Activated CD8-positive, alpha-beta memory T cell treated with anti-CD3 and anti-CD28 coated beads, Interleukin-2, amount 10 ng/mL, durations not matched to agents 7 days and 5 days (primary cell): ENCODE measurements around the gene AGAP2. TPM values are rescaled to one million over a fixed set of nuclear protein-coding genes. Genes with fewer than 3 reads are reported as not detected.

Experiments
- ATAC-seq: fragments of 150-1000 bp; cut with Tn5 transposase; one replicate; pipeline ENCODE4 v1.10.0; 2021; ENCODE audit warnings: moderate library complexity
- CTCF ChIA-PET: fragments of 350-600 bp; sonication (Branson Sonifier 250); formaldehyde crosslinking; loops from one replicate; lab custom pipeline; 2021; ENCODE audit warnings: antibody characterized with exemption; lab: Charles Lee
- DNase-seq: peaks from one replicate; pipeline ENCODE4 v3.0.0-alpha.2; 2020
- H3K27ac Mint-ChIP-seq: one replicate; pipeline ENCODE4 v1.8.0; 2021; ENCODE audit warnings: mild to moderate bottlenecking, mixed read lengths
- H3K27me3 Mint-ChIP-seq: one replicate; pipeline ENCODE4 v1.8.0; 2021; ENCODE audit warnings: mixed read lengths
- H3K36me3 Mint-ChIP-seq: one replicate; pipeline ENCODE4 v1.8.0; 2021; ENCODE audit warnings: mild to moderate bottlenecking, mixed read lengths
- H3K4me1 Mint-ChIP-seq: one replicate; pipeline ENCODE4 v1.8.0; 2021; ENCODE audit warnings: mixed read lengths
- H3K4me3 Mint-ChIP-seq: one replicate; pipeline ENCODE4 v1.8.0; 2021; ENCODE audit warnings: mild to moderate bottlenecking, moderate library complexity, mixed read lengths
- H3K9me3 Mint-ChIP-seq: one replicate; pipeline ENCODE4 v1.8.0; 2022; ENCODE audit warnings: low read depth, mixed read lengths
- total RNA-seq, 2 experiments: library from RNA; stranded (reverse); gene quantifications; one replicate each; pipeline ENCODE4 v1.2.3, GENCODE V29; 2021

Gene AGAP2
- total RNA-seq = 10 to 100 TPM; 70.7 to 72.7 TPM

DNA sequence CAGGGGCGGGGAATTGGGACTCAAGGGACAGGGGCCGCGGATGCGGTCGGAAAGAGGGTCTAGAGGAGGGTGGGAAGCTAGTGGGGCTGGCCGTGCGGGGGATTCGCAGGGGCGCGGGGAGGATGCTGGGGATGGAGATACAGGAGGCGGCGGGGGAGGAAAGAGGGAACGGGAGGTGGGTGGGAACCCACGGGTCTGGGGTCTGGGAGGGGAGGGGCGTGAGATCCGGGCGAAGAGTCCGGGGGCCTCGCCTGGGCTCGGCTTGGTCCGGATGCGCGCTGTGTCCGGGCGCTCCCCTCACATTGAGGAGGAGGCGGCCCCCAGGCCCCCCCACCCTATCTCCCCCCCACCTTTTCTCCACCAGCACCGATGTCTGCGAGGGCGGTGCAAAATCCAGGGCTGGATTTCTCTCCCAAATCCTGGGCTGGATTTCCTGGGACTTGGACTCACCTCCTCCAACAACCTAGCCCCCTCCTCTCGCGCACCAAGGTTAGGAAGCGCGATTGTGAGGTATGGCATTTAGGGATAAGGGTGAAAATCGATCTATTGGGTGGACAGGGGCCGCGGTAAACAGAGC, at the start of gene AGAP2:
Gene AGAP2, minus strand, starts transcription at position 82 of the 577 bp plus-strand sequence. CDS start 496 bp downstream, outside the sequence.
- Mint-ChIP-seq H3K4me1 (peaks cover 33% of the 10 kb centered on the region), H3K9me3 (no peaks in the 10 kb centered on the region), H3K27me3 (no peaks in the 10 kb centered on the region), H3K27ac (peak within 1 kb of the TSS; percentile 18), H3K4me3 (peak within 1 kb of the TSS; percentile 30), H3K36me3 (peaks cover 19% of the 10 kb centered on the region)
- CTCF ChIA-PET = interaction anchor here (0.9 kb wide), 1 partner anchor 156 kb away, joined by 4 read pairs; no protein-coding TSS in a partner anchor
- no peak for ATAC-seq
- no peak for DNase-seq

GRCh38 chr12:57783861-57784260, 45.3 kb upstream of the AGAP2 start:
- peaks cover 38% of the 10 kb centered on the region for H3K4me1 Mint-ChIP-seq
- peaks cover 15% of the 10 kb centered on the region for H3K36me3 Mint-ChIP-seq
- no peaks in the 10 kb centered on the region for H3K9me3 Mint-ChIP-seq
- H3K4me3 Mint-ChIP-seq = peak overlapping the region; percentile 64
- DNase-seq = no peak
- no peaks in the 10 kb centered on the region for H3K27me3 Mint-ChIP-seq
- peak overlapping the region; percentile 40 for H3K27ac Mint-ChIP-seq
- CTCF ChIA-PET = interaction anchor here (1.0 to 1.9 kb wide), 12 partner anchors 10 to 64 kb away, joined by 4 to 9 read pairs (median 5); partner anchors contain the start of genes AVIL, EEF1AKMT3 and METTL1
- ATAC-seq = no peak

DNA sequence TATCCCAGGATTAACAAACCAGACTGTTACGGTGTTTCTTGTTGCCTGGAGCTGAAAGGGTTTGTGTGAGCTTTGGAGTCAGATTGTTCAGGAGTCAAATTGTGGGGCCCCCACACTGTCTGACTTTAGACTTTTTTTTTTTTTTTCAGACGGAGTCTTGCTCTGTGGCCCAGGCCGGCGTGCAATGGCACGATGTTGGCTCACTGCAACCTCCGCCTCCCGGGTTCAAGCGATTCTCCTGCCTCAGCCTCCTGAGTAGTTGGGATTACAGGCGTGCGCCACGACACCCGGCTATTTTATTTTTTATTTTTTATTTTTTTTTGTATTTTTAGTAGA, 44.9 kb upstream of the AGAP2 start:
- CTCF ChIA-PET = interaction anchor here (0.7 to 1.9 kb wide), 23 partner anchors 9 to 199 kb away, joined by 3 to 15 read pairs (median 4); partner anchors contain the start of genes AVIL, CDK4, CTDSP2 and EEF1AKMT3
- ATAC-seq = no peak
- Mint-ChIP-seq H3K4me1 (peaks cover 38% of the 10 kb centered on the region), H3K36me3 (peaks cover 13% of the 10 kb centered on the region), H3K27me3 (no peaks in the 10 kb centered on the region), H3K27ac (peak overlapping the region; percentile 96), H3K4me3 (peak overlapping the region; percentile 97), H3K9me3 (no peaks in the 10 kb centered on the region)
- no peak for DNase-seq

GRCh38 chr12:57782608-57783465, 44.3 kb upstream of the AGAP2 start, which contains the start of gene TSFM:
Gene TSFM, plus strand, starts transcription at chr12:57782787. Its CDS starts 15 bp downstream, at chr12:57782802.
- Mint-ChIP-seq H3K4me1 (peaks cover 38% of the 10 kb centered on the region), H3K9me3 (no peaks in the 10 kb centered on the region), H3K27me3 (no peaks in the 10 kb centered on the region), H3K36me3 (peaks cover 13% of the 10 kb centered on the region), H3K4me3 (peak within 1 kb of the TSS; percentile 97), H3K27ac (peak within 1 kb of the TSS; percentile 96)
- DNase-seq = peak; percentile 97
- ATAC-seq = peak; percentile 93
- CTCF ChIA-PET = interaction anchor here (0.6 to 1.9 kb wide), 32 partner anchors 8 to 1953 kb away, joined by 3 to 15 read pairs (median 4); partner anchors contain the start of genes AVIL, CDK4, CTDSP2 and DNAJC14

- no peaks in the 10 kb centered on the region for H3K9me3 Mint-ChIP-seq
- H3K36me3 Mint-ChIP-seq = peaks cover 13% of the 10 kb centered on the region
- peaks cover 38% of the 10 kb centered on the region for H3K4me1 Mint-ChIP-seq
- H3K27ac Mint-ChIP-seq = peak overlapping the region; percentile 96
- CTCF ChIA-PET = interaction anchor here (0.6 to 3.2 kb wide), 16 partner anchors 10 to 1953 kb away, joined by 3 to 15 read pairs (median 5); partner anchors contain the start of genes DNAJC14, EEF1AKMT3 and METTL1
- H3K27me3 Mint-ChIP-seq = no peaks in the 10 kb centered on the region
- DNase-seq (no peak), ATAC-seq (no peak)
- peak overlapping the region; percentile 97 for H3K4me3 Mint-ChIP-seq
Observed at GRCh38 chr12:57782243-57782607, 43.7 kb upstream of the AGAP2 start.

GRCh38 chr12:57781801-57782200, 43.3 kb upstream of the AGAP2 start:
- no peaks in the 10 kb centered on the region for H3K27me3 Mint-ChIP-seq
- H3K36me3 Mint-ChIP-seq = peaks cover 13% of the 10 kb centered on the region
- H3K9me3 Mint-ChIP-seq = no peaks in the 10 kb centered on the region
- CTCF ChIA-PET = interaction anchor here (0.8 to 3.3 kb wide), 7 partner anchors 10 to 346 kb away, joined by 3 to 20 read pairs (median 4); partner anchors contain the start of genes EEF1AKMT3 and METTL1
- ATAC-seq = no peak
- peak overlapping the region; percentile 2 for H3K4me3 Mint-ChIP-seq
- no peak for DNase-seq
- peak overlapping the region; percentile 96 for H3K27ac Mint-ChIP-seq
- H3K4me1 Mint-ChIP-seq = peaks cover 38% of the 10 kb centered on the region

DNA sequence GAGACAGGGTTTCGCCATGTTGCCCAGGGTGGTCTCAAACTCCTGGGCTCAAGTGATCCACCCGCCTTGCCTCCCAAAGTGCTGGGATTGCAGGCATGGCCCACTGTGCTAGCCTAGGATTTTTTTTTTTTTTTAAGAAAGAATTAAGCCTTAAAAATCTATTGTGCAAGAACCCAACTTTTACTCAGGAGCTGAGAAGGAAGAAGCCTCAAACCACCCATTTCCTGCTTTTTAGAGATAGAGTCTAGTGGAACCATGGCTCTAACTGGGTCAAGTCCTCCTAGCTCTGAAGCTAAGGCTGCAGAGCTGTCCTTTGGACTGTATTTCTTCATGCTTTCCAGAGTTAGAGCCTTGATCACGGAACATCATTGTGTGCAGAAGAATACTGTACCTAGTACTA, 42.7 kb upstream of the AGAP2 start:
- H3K27me3 Mint-ChIP-seq = no peaks in the 10 kb centered on the region
- CTCF ChIA-PET = interaction anchor here (0.8 to 3.3 kb wide), 8 partner anchors 9 to 346 kb away, joined by 3 to 20 read pairs (median 4); partner anchors contain the start of genes EEF1AKMT3 and METTL1
- no peak for DNase-seq
- ATAC-seq = no peak
- no peak overlapping the region for H3K4me3 Mint-ChIP-seq
- peaks cover 35% of the 10 kb centered on the region for H3K4me1 Mint-ChIP-seq
- H3K36me3 Mint-ChIP-seq = peaks cover 9% of the 10 kb centered on the region
- no peaks in the 10 kb centered on the region for H3K9me3 Mint-ChIP-seq
- peak overlapping the region; percentile 96 for H3K27ac Mint-ChIP-seq

GRCh38 chr12:57780284-57780897, 41.8 kb upstream of the AGAP2 start:
- CTCF ChIA-PET = interaction anchor here (0.6 to 3.3 kb wide), 6 partner anchors 8 to 1448 kb away, joined by 3 to 20 read pairs (median 6); partner anchors contain the start of genes CDK4, EEF1AKMT3 and METTL1
- no peak for ATAC-seq
- Mint-ChIP-seq H3K4me1 (peaks cover 39% of the 10 kb centered on the region), H3K9me3 (no peaks in the 10 kb centered on the region), H3K4me3 (no peak overlapping the region), H3K27ac (no peak overlapping the region), H3K36me3 (peaks cover 10% of the 10 kb centered on the region), H3K27me3 (no peaks in the 10 kb centered on the region)
- no peak for DNase-seq

DNA sequence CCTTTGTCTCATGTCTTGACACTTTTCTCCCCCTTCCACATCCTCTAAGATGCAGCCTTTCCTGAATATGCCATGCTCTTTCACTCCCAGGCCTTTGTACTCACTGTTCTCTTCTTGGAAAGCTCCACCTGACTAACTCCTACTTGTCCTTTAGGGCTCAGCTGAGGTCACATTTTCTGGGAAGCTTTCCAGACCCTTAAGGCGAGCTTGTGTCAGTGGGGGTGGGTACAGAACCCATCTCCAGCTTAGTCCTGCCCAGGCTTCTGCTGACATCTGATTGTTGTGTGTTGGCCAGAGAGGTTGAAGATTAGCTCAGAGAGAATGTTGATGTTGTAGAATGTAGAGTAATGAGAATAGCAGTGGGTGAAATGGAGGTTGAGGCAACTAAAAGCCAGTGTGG, 41.2 kb upstream of the AGAP2 start:
- H3K36me3 Mint-ChIP-seq = peaks cover 10% of the 10 kb centered on the region
- H3K27me3 Mint-ChIP-seq = no peaks in the 10 kb centered on the region
- DNase-seq = no peak
- peak overlapping the region; percentile 13 for H3K27ac Mint-ChIP-seq
- no peak overlapping the region for H3K4me3 Mint-ChIP-seq
- no peaks in the 10 kb centered on the region for H3K9me3 Mint-ChIP-seq
- CTCF ChIA-PET = interaction anchor here (0.6 to 3.3 kb wide), 5 partner anchors 13 to 1447 kb away, joined by 3 to 20 read pairs (median 4); partner anchors contain the start of genes CDK4 and CYP27B1
- peaks cover 39% of the 10 kb centered on the region for H3K4me1 Mint-ChIP-seq
- ATAC-seq = no peak

DNA sequence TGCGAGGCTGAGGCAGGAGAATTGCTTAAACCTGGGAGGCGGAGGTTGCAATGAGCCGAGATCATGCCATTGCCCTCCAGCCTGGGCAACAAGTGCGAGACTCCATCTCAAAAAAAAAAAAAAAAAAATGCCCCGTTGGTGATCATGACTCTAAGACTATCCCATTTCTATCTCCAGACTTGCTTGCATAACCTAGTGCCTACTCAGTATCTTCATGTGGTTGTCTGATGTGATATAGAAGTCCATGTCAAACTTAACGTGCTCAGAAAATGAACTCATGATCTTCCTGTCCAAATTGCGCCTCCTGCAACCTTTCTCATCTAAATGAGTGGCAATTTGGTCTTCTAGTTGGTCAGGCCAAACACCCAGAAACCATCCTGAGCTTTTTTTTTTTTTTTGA, 39.4 kb upstream of the AGAP2 start:
- CTCF ChIA-PET = interaction anchor here (0.8 to 1.1 kb wide), 2 partner anchors 12 to 21 kb away, joined by 3 read pairs; no protein-coding TSS in a partner anchor
- Mint-ChIP-seq H3K4me3 (no peak overlapping the region), H3K9me3 (no peaks in the 10 kb centered on the region), H3K27me3 (no peaks in the 10 kb centered on the region), H3K4me1 (peaks cover 30% of the 10 kb centered on the region), H3K27ac (no peak overlapping the region), H3K36me3 (peaks cover 8% of the 10 kb centered on the region)
- ATAC-seq (no peak), DNase-seq (no peak)

DNA sequence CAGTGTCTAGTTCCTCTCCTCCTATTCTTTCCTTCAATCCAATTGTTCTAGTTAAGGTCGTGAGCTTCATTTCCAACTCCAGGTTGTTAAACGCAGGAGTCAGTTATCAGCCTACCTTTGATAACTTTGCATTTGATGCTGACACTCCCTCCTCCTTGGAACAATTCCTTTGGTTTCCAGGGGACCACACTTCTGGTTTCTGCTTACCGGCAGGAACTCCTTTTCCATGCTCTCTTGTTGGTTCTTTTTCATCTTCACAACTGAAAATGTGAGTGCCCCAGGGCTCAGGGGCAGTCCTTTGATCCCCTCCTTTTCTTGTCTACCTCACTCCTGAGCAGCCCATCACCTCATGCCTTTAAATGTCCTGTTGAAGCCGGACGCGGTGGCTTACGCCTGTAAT, 38.8 kb upstream of the AGAP2 start:
- Mint-ChIP-seq H3K27me3 (no peaks in the 10 kb centered on the region), H3K9me3 (no peaks in the 10 kb centered on the region), H3K36me3 (peaks cover 8% of the 10 kb centered on the region), H3K27ac (no peak overlapping the region), H3K4me1 (peaks cover 26% of the 10 kb centered on the region), H3K4me3 (no peak overlapping the region)
- CTCF ChIA-PET = interaction anchor here (1.1 to 1.3 kb wide), 2 partner anchors 11 to 20 kb away, joined by 3 to 4 read pairs; no protein-coding TSS in a partner anchor
- ATAC-seq (no peak), DNase-seq (no peak)

GRCh38 chr12:57776247-57776587, 37.7 kb upstream of the AGAP2 start:
- CTCF ChIA-PET = interaction anchor here (1.3 to 2.1 kb wide), 4 partner anchors 17 to 129 kb away, joined by 3 to 5 read pairs (median 4); no protein-coding TSS in a partner anchor
- Mint-ChIP-seq H3K4me1 (peaks cover 21% of the 10 kb centered on the region), H3K27me3 (no peaks in the 10 kb centered on the region), H3K36me3 (peaks cover 8% of the 10 kb centered on the region), H3K27ac (no peak overlapping the region), H3K4me3 (no peak overlapping the region), H3K9me3 (no peaks in the 10 kb centered on the region)
- no peak for ATAC-seq
- no peak for DNase-seq
